Left kidney (tissue), 2 donors: ENCODE measurements around the gene GJD3. TPM values are rescaled to one million over a fixed set of nuclear protein-coding genes. Genes with fewer than 3 reads are reported as not detected.

ENCODE experiments used
- DNase-seq: peaks from one replicate; pipeline ENCODE4 v3.0.0-alpha.2; 2013
- polyA plus RNA-seq: library from polyadenylated mRNA; unstranded; fragments of 120-200 nt; gene quantifications from one replicate; pipeline ENCODE4 v1.2.1, GENCODE V29; 2013; ENCODE audit not compliant: insufficient read length

Gene GJD3
- polyA plus RNA-seq, 1 donor: not detected

DNA sequence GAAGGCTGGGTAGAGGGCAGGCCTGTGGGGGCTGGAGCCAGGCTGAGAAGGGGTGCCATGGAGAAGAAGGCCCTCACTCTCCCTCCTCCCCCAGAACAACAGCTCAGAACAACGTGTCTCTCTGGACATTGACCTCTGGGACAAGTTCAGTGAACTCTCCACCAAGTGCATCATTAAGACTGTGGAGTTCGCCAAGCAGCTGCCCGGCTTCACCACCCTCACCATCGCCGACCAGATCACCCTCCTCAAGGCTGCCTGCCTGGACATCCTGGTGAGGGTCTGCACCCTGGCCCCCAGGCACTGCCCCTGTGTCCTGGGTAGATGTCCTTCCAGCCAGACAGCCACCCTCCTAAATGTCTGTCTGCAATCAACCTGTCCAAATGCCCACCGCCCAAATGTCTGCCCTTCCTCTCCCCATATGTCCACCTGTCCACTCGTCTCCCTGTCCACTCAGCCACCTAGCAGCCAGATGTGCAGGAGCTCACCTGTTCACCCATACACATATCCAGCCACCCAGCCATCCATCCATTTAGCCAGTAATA lies 12.2 kb downstream of the GJD3 start:
- DNase-seq: no peak

GRCh38 chr17:40351359-40352236 lies 12.9 kb downstream of the GJD3 start:
- DNase-seq: no peak

GRCh38 chr17:40350689-40351358 lies 13.7 kb downstream of the GJD3 start:
- DNase-seq: no peak

GRCh38 chr17:40349895-40350688 lies 14.4 kb downstream of the GJD3 start:
- DNase-seq: peak; percentile 85

DNA sequence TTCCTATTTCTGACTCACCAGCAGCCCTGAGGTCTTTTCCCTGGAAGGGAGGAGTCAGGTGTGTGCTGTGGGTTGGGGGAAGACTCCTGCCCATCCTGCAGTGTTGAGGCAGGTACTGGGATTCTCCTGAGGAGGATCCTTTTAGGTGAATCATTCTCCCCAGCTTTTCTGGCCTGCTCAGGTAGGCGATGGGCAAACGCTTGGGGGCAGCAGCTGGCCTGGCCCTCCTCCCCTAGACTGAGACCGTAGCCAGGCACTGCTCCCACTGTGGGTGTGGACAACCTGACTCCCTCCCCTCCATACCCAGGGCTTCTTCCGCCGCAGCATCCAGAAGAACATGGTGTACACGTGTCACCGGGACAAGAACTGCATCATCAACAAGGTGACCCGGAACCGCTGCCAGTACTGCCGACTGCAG lies 15.1 kb downstream of the GJD3 start:
- DNase-seq: no peak

GRCh38 chr17:40348562-40349476 lies 15.7 kb downstream of the GJD3 start:
- no peak for DNase-seq

- no peak for DNase-seq
Measured at GRCh38 chr17:40348136-40348504, 16.4 kb downstream of the GJD3 start.

- no peak for DNase-seq
Measured at GRCh38 chr17:40347319-40348135, 17.0 kb downstream of the GJD3 start.

DNA sequence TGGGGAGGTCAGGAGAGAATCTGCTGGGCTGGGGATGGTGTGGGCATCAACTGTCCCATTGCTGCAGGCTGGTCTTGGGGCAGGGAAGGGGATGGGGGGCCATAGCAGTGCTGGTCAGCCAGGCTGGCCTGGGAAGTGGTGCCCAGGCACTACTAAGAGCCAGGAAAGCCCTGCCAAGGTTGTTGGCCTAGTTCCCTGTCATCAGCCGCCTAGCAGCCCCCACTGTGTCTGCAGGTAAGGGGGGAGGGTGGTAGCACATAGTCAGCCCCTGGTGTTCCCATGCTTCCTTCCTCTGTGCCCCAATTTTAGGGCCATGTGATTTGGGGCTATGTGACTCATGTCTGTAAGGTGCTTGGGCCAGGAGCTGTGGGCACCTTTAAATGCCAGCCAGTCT lies 17.8 kb downstream of the GJD3 start:
- no peak for DNase-seq

DNA sequence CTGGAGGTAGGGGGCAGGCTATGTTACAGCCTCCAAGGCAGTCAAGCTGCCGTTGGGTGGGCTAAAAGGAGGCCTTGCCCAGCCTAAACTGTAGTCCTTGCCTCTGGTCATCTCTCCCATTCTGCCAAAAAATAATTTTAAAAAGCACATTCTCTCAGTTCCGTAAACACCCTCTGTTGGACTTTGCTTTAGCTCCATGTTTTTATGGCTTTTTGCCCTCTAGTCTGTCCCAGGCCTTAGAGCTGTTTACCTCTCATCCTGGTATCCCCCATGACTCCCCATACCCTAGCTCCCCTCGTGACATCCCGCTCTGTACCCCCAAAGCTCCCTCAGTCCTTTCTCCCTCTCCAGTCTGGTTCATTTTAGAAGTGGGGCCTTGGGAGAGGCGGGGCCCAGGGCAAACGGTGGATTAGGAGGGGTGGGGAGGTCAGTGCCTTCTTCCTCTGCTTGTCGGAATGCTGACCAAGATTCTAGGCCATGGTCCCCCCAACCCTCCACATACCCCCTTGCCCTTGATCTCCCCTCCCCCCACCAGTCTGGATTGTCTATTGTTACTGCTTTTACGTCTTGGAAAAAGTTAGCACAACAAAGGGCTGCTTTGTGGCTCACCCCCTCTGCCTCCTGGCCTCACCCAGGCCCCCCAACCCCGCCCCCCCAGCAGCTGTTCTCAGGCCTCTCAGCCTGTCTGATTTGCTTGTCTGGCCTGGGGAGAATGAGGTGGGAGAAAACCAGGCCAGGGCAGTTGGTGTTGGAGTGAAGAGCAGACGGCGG lies 18.4 kb downstream of the GJD3 start:
- DNase-seq: no peak

GRCh38 chr17:40345161-40345993 lies 19.2 kb downstream of the GJD3 start:
- DNase-seq: no peak

GRCh38 chr17:40344421-40345160 lies 19.9 kb downstream of the GJD3 start:
- DNase-seq: no peak

- no peak for DNase-seq
Measured at GRCh38 chr17:40343219-40344119, 21.1 kb downstream of the GJD3 start.

DNA sequence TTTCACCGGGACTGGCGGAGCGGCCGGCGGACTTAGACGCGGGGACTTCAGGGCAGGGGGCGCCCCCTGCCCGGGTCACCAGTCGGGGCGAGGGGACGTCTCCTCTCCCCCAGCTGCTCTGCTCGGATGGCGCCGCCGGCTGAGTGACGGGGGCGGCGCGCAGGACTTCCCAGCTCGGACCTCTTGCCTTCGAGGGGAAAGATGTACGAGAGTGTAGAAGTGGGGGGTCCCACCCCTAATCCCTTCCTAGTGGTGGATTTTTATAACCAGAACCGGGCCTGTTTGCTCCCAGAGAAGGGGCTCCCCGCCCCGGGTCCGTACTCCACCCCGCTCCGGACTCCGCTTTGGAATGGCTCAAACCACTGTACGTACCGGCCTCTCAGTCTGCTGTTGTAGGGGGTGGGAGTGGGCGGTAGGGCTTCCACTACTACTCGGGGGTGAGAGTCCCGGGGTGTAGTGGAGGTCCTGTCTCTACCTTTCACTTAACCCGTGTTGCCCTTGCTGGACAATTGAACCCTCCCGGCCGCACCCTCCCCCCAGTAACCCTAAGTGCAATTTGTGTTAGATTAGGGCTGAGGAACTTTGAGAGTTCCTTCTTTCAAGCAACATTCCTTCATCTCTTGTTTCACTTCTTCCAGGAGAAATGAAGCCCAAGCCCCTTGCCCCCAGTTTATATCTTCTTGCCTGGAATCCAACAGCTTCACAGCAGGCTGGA lies 21.9 kb downstream of the GJD3 start:
- DNase-seq: no peak

GRCh38 chr17:40341808-40342503 lies 22.6 kb downstream of the GJD3 start:
- peak; percentile 82 for DNase-seq
